ENCODE results near the gene TRAPPC12. TPM values are rescaled to one million over a fixed set of nuclear protein-coding genes. Genes with fewer than 3 reads are reported as not detected.

TRAPPC12 gene
- total RNA-seq, 1 experiment from 2014 or later = 86.0 TPM

DNA sequence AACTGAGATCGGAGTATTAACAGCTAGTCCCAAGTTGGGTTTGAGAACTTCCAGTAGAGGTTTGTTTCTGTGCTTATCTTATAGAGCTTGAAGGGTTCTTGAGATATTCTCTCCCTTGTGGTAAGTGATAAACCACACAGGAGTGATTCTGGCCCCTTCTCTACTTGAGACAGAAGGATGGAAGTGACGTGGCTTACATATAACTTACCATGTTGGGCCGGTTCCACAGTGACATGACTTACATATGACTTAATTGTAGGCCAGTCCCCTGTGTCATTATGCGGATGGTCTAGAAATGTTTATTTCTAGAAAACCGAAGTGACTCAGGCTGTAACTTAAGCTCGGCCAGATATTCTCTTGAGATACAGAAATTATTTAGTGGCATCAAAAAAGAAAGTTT is 62.7 kb downstream of the TRAPPC12 start:
- no peaks in the 10 kb centered on the region for H3K23me2 ChIP-seq (ENCODE audit: insufficient read length, low read depth, low read length, poor library complexity, severe bottlenecking)
- H3K79me1 ChIP-seq (ENCODE audit: insufficient read depth, low read depth, low read length, poor library complexity, severe bottlenecking) = no peaks in the 10 kb centered on the region
- Mint-ChIP-seq H3K4me3 (no peak overlapping the region), H3K9me3 (peaks cover 3% of the 10 kb centered on the region in 2 experiments; a peak in 2 of 5 replicates), H3K36me3 (ENCODE audit: insufficient read depth in 1 of 3, low read depth in 3 of 3) (peaks cover 10 to 31% (median 16%) of the 10 kb centered on the region in 3 experiments), H3K27me3 (ENCODE audit: low read depth) (no peaks in the 10 kb centered on the region), H3K4me1 (no peaks in the 10 kb centered on the region), H3K27ac (no peak overlapping the region)
- no peak overlapping the region for H2BK120ac ChIP-seq (ENCODE audit: low read depth, low read length, poor library complexity, severe bottlenecking)
- no peaks in the 10 kb centered on the region for H3K4me1 ChIP-seq (ENCODE audit: insufficient read depth, low read length)
- H3K56ac ChIP-seq (ENCODE audit: insufficient read length, low read depth, low read length) = no peak overlapping the region
- no peaks in the 10 kb centered on the region for H3K79me2 ChIP-seq (ENCODE audit: insufficient read depth, low read length)
- no peaks in the 10 kb centered on the region for H3K27me3 ChIP-seq (ENCODE audit: insufficient read depth, low read length)
- no peak overlapping the region for H3K4ac ChIP-seq (ENCODE audit: low read depth, low read length)
- no peak overlapping the region for H3T11ph ChIP-seq (ENCODE audit: low read length)
- H2BK5ac ChIP-seq (ENCODE audit: insufficient read length, low read length) = no peak overlapping the region
- no peak overlapping the region for H4K5ac ChIP-seq (ENCODE audit: insufficient read length, low read depth, low read length)
- H2BK20ac ChIP-seq (ENCODE audit: low read depth, low read length, poor library complexity, severe bottlenecking) = no peak overlapping the region
- H4K91ac ChIP-seq (ENCODE audit: insufficient read length, low read depth, low read length) = no peak overlapping the region
- H2AFZ ChIP-seq (ENCODE audit: low read length) = no peak overlapping the region
- H4K20me1 ChIP-seq (ENCODE audit: control insufficient read depth, insufficient read depth, insufficient read length) = no peaks in the 10 kb centered on the region
- no CpG with 5 or more reads among the region's 6 CpGs for WGBS (ENCODE audit: extremely low coverage, insufficient read length, low lambda C conversion rate)
- H3K4me2 ChIP-seq (ENCODE audit: insufficient read depth, insufficient read length, low read length) = no peak overlapping the region
- no peak overlapping the region for H3K18ac ChIP-seq (ENCODE audit: insufficient read length, low read depth, low read length)
- no peak overlapping the region for H2BK12ac ChIP-seq (ENCODE audit: insufficient read length, low read depth, low read length)
- H3K9ac ChIP-seq (ENCODE audit: extremely low read depth, insufficient read length, low read length) = no peak overlapping the region
- H2BK15ac ChIP-seq (ENCODE audit: low read depth, low read length) = no peak overlapping the region
- no peak for DNase-seq
- TF ChIP-seq, protein P1, sequence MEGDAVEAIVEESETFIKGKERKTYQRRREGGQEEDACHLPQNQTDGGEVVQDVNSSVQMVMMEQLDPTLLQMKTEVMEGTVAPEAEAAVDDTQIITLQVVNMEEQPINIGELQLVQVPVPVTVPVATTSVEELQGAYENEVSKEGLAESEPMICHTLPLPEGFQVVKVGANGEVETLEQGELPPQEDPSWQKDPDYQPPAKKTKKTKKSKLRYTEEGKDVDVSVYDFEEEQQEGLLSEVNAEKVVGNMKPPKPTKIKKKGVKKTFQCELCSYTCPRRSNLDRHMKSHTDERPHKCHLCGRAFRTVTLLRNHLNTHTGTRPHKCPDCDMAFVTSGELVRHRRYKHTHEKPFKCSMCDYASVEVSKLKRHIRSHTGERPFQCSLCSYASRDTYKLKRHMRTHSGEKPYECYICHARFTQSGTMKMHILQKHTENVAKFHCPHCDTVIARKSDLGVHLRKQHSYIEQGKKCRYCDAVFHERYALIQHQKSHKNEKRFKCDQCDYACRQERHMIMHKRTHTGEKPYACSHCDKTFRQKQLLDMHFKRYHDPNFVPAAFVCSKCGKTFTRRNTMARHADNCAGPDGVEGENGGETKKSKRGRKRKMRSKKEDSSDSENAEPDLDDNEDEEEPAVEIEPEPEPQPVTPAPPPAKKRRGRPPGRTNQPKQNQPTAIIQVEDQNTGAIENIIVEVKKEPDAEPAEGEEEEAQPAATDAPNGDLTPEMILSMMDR (conservative IDR thresholded peaks at IDR 0.05) = no peak
- H3K14ac ChIP-seq (ENCODE audit: insufficient read depth, low read length) = no peak overlapping the region
- no peaks in the 10 kb centered on the region for H3K9me3 ChIP-seq (ENCODE audit: control insufficient read depth, low read depth, low read length)
- no peak overlapping the region for H4K8ac ChIP-seq (replicated peaks; ENCODE audit: insufficient read length, low read depth, low read length)
- H2AK5ac ChIP-seq (ENCODE audit: insufficient read length, low read length) = no peak overlapping the region
- H3K27ac ChIP-seq (ENCODE audit: insufficient read length, low read depth, low read length) = no peak overlapping the region
- no peak overlapping the region for H3K23ac ChIP-seq (ENCODE audit: insufficient read length, low read depth, low read length)

Measured in H9 (cell line).